Mesenchymal stem cell (in vitro differentiated cells and primary cell): ENCODE results near the gene CD79A.

ENCODE experiments used
- DNase-seq: peaks from one replicate; pipeline ENCODE4 v3.0.0-alpha.2; 2013
- H2AFZ ChIP-seq: one replicate; pipeline ENCODE4 v1.6.1; 2013; ENCODE audit warnings: low read depth, mild to moderate bottlenecking, control low read depth, inconsistent platforms, low read length, moderate library complexity
- H2AK5ac ChIP-seq: 2 replicates; pipeline ENCODE4 v1.6.1; 2013; ENCODE audit warnings: low read length, moderate library complexity, mild to moderate bottlenecking, inconsistent platforms; ENCODE audit not compliant: severe bottlenecking
- H2BK120ac ChIP-seq: one replicate; pipeline ENCODE4 v1.6.1; 2013; ENCODE audit warnings: low read depth, mild to moderate bottlenecking, inconsistent platforms, low read length, moderate library complexity
- H2BK12ac ChIP-seq, 2 experiments: one replicate each; pipeline ENCODE4 v1.6.1; 2013; ENCODE audit warnings: inconsistent platforms in 2 of 2, low read length in 2 of 2, mild to moderate bottlenecking in 2 of 2, moderate library complexity in 2 of 2, control low read depth in 1 of 2
- H2BK15ac ChIP-seq: one replicate; pipeline ENCODE4 v1.6.1; 2013; ENCODE audit warnings: mild to moderate bottlenecking, low read depth, inconsistent platforms; ENCODE audit not compliant: poor library complexity, severe bottlenecking
- H2BK5ac ChIP-seq: 2 replicates; pipeline ENCODE4 v1.6.1; 2013; ENCODE audit warnings: low read depth, mild to moderate bottlenecking, low read length, control low read depth, inconsistent platforms; ENCODE audit not compliant: poor library complexity, severe bottlenecking
- H3K14ac ChIP-seq, 2 experiments: one replicate each; pipeline ENCODE4 v1.6.1; 2013; ENCODE audit warnings: inconsistent platforms in 2 of 2, low read length in 2 of 2, control low read depth in 1 of 2, mild to moderate bottlenecking in 1 of 2, moderate library complexity in 1 of 2
- H3K18ac ChIP-seq, 2 experiments: one replicate each; pipeline ENCODE4 v1.6.1; 2013; ENCODE audit warnings: inconsistent platforms in 2 of 2, low read length in 2 of 2, control low read depth in 1 of 2, low read depth in 1 of 2, mild to moderate bottlenecking in 1 of 2
- H3K23ac ChIP-seq, 2 experiments: one replicate each; pipeline ENCODE4 v1.6.1; 2013; ENCODE audit warnings: inconsistent platforms in 2 of 2, low read length in 2 of 2, mild to moderate bottlenecking in 2 of 2, moderate library complexity in 2 of 2, control low read depth in 1 of 2
- H3K27ac ChIP-seq: 2 replicates; pipeline ENCODE4 v1.5.1; 2013; ENCODE audit warnings: mild to moderate bottlenecking, moderate library complexity, low read length, control low read depth, inconsistent platforms; ENCODE audit not compliant: poor library complexity, severe bottlenecking
- H3K27me3 ChIP-seq, 2 experiments: 2 replicates each; pipeline versions ENCODE4 v1.6.1 to v1.7.0; 2013; ENCODE audit warnings: low read length in 2 of 2, mild to moderate bottlenecking in 2 of 2, moderate library complexity in 2 of 2, control low read depth in 1 of 2, inconsistent platforms in 1 of 2; ENCODE audit not compliant: control insufficient read depth in 1 of 2, insufficient read depth in 1 of 2
- H3K36me3 ChIP-seq, 2 experiments: 2 replicates each; pipeline versions ENCODE4 v1.6.1 to v1.7.0; 2013; ENCODE audit warnings: low read length in 2 of 2, control low read depth in 1 of 2, inconsistent platforms in 1 of 2, low read depth in 1 of 2, mild to moderate bottlenecking in 1 of 2; ENCODE audit not compliant: insufficient read depth in 2 of 2, control insufficient read depth in 1 of 2
- H3K4ac ChIP-seq, 2 experiments: one replicate each; pipeline ENCODE4 v1.6.1; 2013; ENCODE audit warnings: inconsistent platforms in 2 of 2, low read length in 2 of 2, mild to moderate bottlenecking in 2 of 2, moderate library complexity in 2 of 2, control low read depth in 1 of 2, low read depth in 1 of 2
- H3K4me1 ChIP-seq: 2 replicates; pipeline ENCODE4 v1.6.1; 2013; ENCODE audit warnings: low read depth, low read length, control low read depth; ENCODE audit not compliant: control insufficient read depth, insufficient read depth
- H3K4me2 ChIP-seq: 2 replicates; pipeline ENCODE4 v1.6.1; 2013; ENCODE audit warnings: low read length, mild to moderate bottlenecking, inconsistent platforms; ENCODE audit not compliant: poor library complexity, severe bottlenecking
- H3K4me3 ChIP-seq, 2 experiments: 2 replicates each; pipeline versions ENCODE4 v1.5.1 to v1.7.0; 2013; ENCODE audit warnings: low read length in 2 of 2, mild to moderate bottlenecking in 2 of 2, control low read depth in 1 of 2, low read depth in 1 of 2; ENCODE audit not compliant: insufficient read depth in 1 of 2
- H3K79me1 ChIP-seq: replicated peaks from 2 replicates; pipeline ENCODE4 v1.6.1; 2013; ENCODE audit warnings: mild to moderate bottlenecking, control low read depth, low read length, inconsistent platforms; ENCODE audit not compliant: poor library complexity, severe bottlenecking
- H3K9ac ChIP-seq: 2 replicates; pipeline ENCODE4 v1.7.0; 2013; ENCODE audit warnings: mild to moderate bottlenecking, low read length, moderate library complexity
- H3K9me3 ChIP-seq: 2 replicates; pipeline ENCODE4 v1.7.0; 2013; ENCODE audit warnings: mild to moderate bottlenecking, low read length; ENCODE audit not compliant: control insufficient read depth
- H4K8ac ChIP-seq: one replicate; pipeline ENCODE4 v1.6.1; 2013; ENCODE audit warnings: inconsistent platforms, mild to moderate bottlenecking, low read length, moderate library complexity
- H4K91ac ChIP-seq: one replicate; pipeline ENCODE4 v1.6.1; 2013; ENCODE audit warnings: mild to moderate bottlenecking, low read length, inconsistent platforms
- WGBS: methylation state at CpG from one replicate; pipeline ENCODE4 v1.1.7; 2013; ENCODE audit warnings: mixed read lengths; 5-methylcytosine and 5-hydroxymethylcytosine counted together

Gene CD79A

GRCh38 chr19:41908724-41909464 is 31.8 kb downstream of the CD79A start:
- Histone ChIP-seq H2BK5ac (no peak overlapping the region), H3K14ac (no peak overlapping the region), H3K18ac (no peak overlapping the region), H3K9ac (no peak overlapping the region), H3K36me3 (peaks cover 33 to 49% of the 10 kb centered on the region in 2 experiments), H3K27ac (no peak overlapping the region), H3K4me2 (no peak overlapping the region), H4K91ac (no peak overlapping the region), H3K4me3 (no peak overlapping the region), H2AFZ (no peak overlapping the region), H2AK5ac (no peak overlapping the region), H2BK120ac (no peak overlapping the region), H3K4me1 (peaks cover 22% of the 10 kb centered on the region), H3K23ac (no peak overlapping the region), H3K27me3 (peaks cover 37 to 41% of the 10 kb centered on the region in 2 experiments), H3K4ac (no peak overlapping the region), H3K9me3 (no peaks in the 10 kb centered on the region), H2BK15ac (no peak overlapping the region), H2BK12ac (no peak overlapping the region), H4K8ac (no peak overlapping the region), H3K79me1 (no peaks in the 10 kb centered on the region)
- 94% methylated on average over 11 of the region's 11 CpGs for WGBS
- no peak for DNase-seq

- H3K79me1 ChIP-seq, result no peaks in the 10 kb centered on the region
- H2AFZ ChIP-seq, result no peak overlapping the region
- H3K27ac ChIP-seq, result no peak overlapping the region
- H4K8ac ChIP-seq, result no peak overlapping the region
- no peak overlapping the region for H3K23ac ChIP-seq
- peaks cover 24 to 41% of the 10 kb centered on the region in 2 experiments for H3K36me3 ChIP-seq
- no peak overlapping the region for H3K4ac ChIP-seq
- H2BK15ac ChIP-seq, result no peak overlapping the region
- H2AK5ac ChIP-seq, result no peak overlapping the region
- H3K4me2 ChIP-seq, result no peak overlapping the region
- DNase-seq, result no peak
- no peak overlapping the region for H2BK120ac ChIP-seq
- 81% methylated on average over 13 of the region's 13 CpGs for WGBS
- no peak overlapping the region for H3K18ac ChIP-seq
- H3K9me3 ChIP-seq, result no peaks in the 10 kb centered on the region
- H3K4me3 ChIP-seq, result no peak overlapping the region
- H2BK5ac ChIP-seq, result no peak overlapping the region
- H3K27me3 ChIP-seq, result peaks cover 43 to 49% of the 10 kb centered on the region in 2 experiments
- peaks cover 22% of the 10 kb centered on the region for H3K4me1 ChIP-seq
- no peak overlapping the region for H4K91ac ChIP-seq
- H3K9ac ChIP-seq, result no peak overlapping the region
- H3K14ac ChIP-seq, result no peak overlapping the region
- H2BK12ac ChIP-seq, result no peak overlapping the region
Observed at GRCh38 chr19:41909706-41910105, 32.6 kb downstream of the CD79A start.

DNA sequence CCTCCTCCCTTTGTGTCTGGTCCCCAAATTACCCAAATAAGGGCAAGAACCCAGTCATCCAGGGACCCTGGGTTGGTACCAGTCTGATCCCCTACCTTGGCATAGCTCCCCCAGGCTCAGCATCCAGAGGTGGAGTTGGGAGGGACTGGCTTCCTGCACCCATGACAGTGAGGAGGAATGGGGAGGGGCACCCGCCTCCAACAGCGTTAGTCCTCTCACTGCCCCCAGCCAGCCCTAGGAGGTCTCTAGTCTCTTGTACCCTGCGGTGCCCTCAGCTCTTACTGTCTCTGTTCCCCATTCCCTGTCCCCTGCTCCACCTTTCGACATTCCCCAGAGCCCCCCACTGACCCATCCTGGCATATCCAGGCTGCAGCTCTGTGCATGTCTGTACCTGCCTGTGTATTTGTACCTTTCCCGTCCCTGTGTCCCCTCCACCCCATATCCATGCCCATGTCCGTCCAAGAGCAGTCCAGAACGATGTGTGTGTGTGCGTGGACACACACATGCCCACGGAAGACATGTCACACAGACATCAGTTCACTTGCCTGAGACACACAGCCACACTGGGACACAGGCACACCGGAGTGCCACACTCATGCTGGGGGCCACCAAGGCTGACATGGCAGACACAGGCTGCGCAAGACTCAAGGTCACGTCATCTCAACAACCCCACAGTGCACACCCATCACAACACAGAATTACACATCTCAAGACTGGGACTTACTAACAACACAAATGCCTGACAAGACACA is 33.3 kb downstream of the CD79A start:
- Histone ChIP-seq H2BK12ac (no peak overlapping the region), H3K4me3 (no peak overlapping the region), H3K23ac (no peak overlapping the region), H3K18ac (no peak overlapping the region), H3K4me2 (no peak overlapping the region), H3K36me3 (peaks cover 17 to 34% of the 10 kb centered on the region in 2 experiments), H4K8ac (no peak overlapping the region), H3K14ac (no peak overlapping the region), H2BK15ac (no peak overlapping the region), H3K27me3 (peaks cover 47 to 54% of the 10 kb centered on the region in 2 experiments), H2BK5ac (no peak overlapping the region), H3K79me1 (no peaks in the 10 kb centered on the region), H4K91ac (no peak overlapping the region), H2BK120ac (no peak overlapping the region), H2AFZ (no peak overlapping the region), H2AK5ac (no peak overlapping the region), H3K4ac (no peak overlapping the region), H3K9me3 (no peaks in the 10 kb centered on the region), H3K4me1 (peaks cover 23% of the 10 kb centered on the region), H3K9ac (no peak overlapping the region), H3K27ac (no peak overlapping the region)
- DNase-seq, result no peak
- WGBS, result 82% methylated on average over 12 of the region's 12 CpGs
